Large intestine (tissue), 12 donors: ENCODE results near the gene SLC10A3. TPM values are rescaled to one million over a fixed set of nuclear protein-coding genes. Genes with fewer than 3 reads are reported as not detected.

ENCODE experiments used
- DNase-seq, 2 donors: peaks; one replicate each; pipeline versions ENCODE4 v3.0.0 to v3.0.0-alpha.2; 2013
- H3K27ac ChIP-seq: one replicate; pipeline ENCODE4 v1.5.1; 2013; ENCODE audit warnings: low read length
- H3K27me3 ChIP-seq: 2 replicates; pipeline ENCODE4 v1.6.1; 2013; ENCODE audit warnings: low read length; ENCODE audit not compliant: control insufficient read depth, insufficient read depth
- H3K36me3 ChIP-seq: 2 replicates; pipeline ENCODE4 v1.6.1; 2013; ENCODE audit warnings: low read length; ENCODE audit not compliant: control insufficient read depth, insufficient read depth
- H3K4me1 ChIP-seq: one replicate; pipeline ENCODE4 v1.6.1; 2013; ENCODE audit warnings: low read length; ENCODE audit not compliant: control insufficient read depth, insufficient read depth
- H3K4me3 ChIP-seq: one replicate; pipeline ENCODE4 v1.5.1; 2013; ENCODE audit warnings: low read length
- H3K9me3 ChIP-seq: one replicate; pipeline ENCODE4 v1.6.1; 2013; ENCODE audit warnings: mild to moderate bottlenecking, low read depth, low read length, moderate library complexity; ENCODE audit not compliant: control insufficient read depth
- WGBS: methylation state at CpG from one replicate; pipeline ENCODE4 v1.1.5; 2013; ENCODE audit warnings: low lambda C conversion rate; ENCODE audit not compliant: insufficient coverage; 5-methylcytosine and 5-hydroxymethylcytosine counted together
- long read RNA-seq, 11 donors: transcript quantifications; one replicate each; lab custom pipeline, GENCODE V29; 2026
- polyA plus RNA-seq: library from polyadenylated mRNA; unstranded; fragments of 120-200 nt; gene quantifications from one replicate; pipeline ENCODE4 v1.2.1, GENCODE V29; 2013

The SLC10A3 gene
- polyA plus RNA-seq: 21.1 TPM
- long read RNA-seq, donor 1, partial matches to known transcripts: 0 of 5 reads
- long read RNA-seq, donor 1, other reads (novel, unspliced or antisense): 0 of 5 reads
- long read RNA-seq, donor 2, transcript SLC10A3-201 (2 exons, 2,161 nt): major isoform, 8 of 9 reads
- long read RNA-seq, donor 2, partial matches to known transcripts: 0 of 9 reads
- long read RNA-seq, donor 2, other reads (novel, unspliced or antisense): 0 of 9 reads
- long read RNA-seq, donor 3, transcript SLC10A3-201 (2 exons, 2,161 nt): major isoform, 8 of 10 reads
- long read RNA-seq, donor 3, partial matches to known transcripts: 0 of 10 reads
- long read RNA-seq, donor 3, other reads (novel, unspliced or antisense): 0 of 10 reads
- long read RNA-seq, donor 4: 0 reads
- long read RNA-seq, donor 5, transcript SLC10A3-201 (2 exons, 2,161 nt): major isoform, 5 of 5 reads
- long read RNA-seq, donor 5, partial matches to known transcripts: 0 of 5 reads
- long read RNA-seq, donor 5, other reads (novel, unspliced or antisense): 0 of 5 reads
- long read RNA-seq, donor 6, transcript SLC10A3-201 (2 exons, 2,161 nt): major isoform, 6 of 6 reads
- long read RNA-seq, donor 6, partial matches to known transcripts: 0 of 6 reads
- long read RNA-seq, donor 6, other reads (novel, unspliced or antisense): 0 of 6 reads
- long read RNA-seq, donor 7, partial matches to known transcripts: 0 of 1 reads
- long read RNA-seq, donor 7, other reads (novel, unspliced or antisense): 0 of 1 reads
- long read RNA-seq, donor 8, transcript SLC10A3-201 (2 exons, 2,161 nt): major isoform, 5 of 7 reads
- long read RNA-seq, donor 8, partial matches to known transcripts: 0 of 7 reads
- long read RNA-seq, donor 8, other reads (novel, unspliced or antisense): 0 of 7 reads
- long read RNA-seq, donor 9, partial matches to known transcripts: 0 of 2 reads
- long read RNA-seq, donor 9, other reads (novel, unspliced or antisense): 0 of 2 reads
- long read RNA-seq, donor 10, transcript SLC10A3-201 (2 exons, 2,161 nt): major isoform, 6 of 6 reads
- long read RNA-seq, donor 10, partial matches to known transcripts: 0 of 6 reads
- long read RNA-seq, donor 10, other reads (novel, unspliced or antisense): 0 of 6 reads
- long read RNA-seq, donor 11, transcript SLC10A3-201 (2 exons, 2,161 nt): major isoform, 8 of 8 reads
- long read RNA-seq, donor 11, partial matches to known transcripts: 0 of 8 reads
- long read RNA-seq, donor 11, other reads (novel, unspliced or antisense): 0 of 8 reads

- Histone ChIP-seq H3K9me3 (no peaks in the 10 kb centered on the region), H3K4me3 (peak within 1 kb of the TSS; percentile 83), H3K27ac (peak within 1 kb of the TSS; percentile 99), H3K4me1 (peaks cover 14% of the 10 kb centered on the region), H3K27me3 (no peaks in the 10 kb centered on the region), H3K36me3 (peaks cover 5% of the 10 kb centered on the region)
- peak; percentile 93 for DNase-seq
- no CpG with 5 or more reads among the region's 71 CpGs for WGBS
Observed at GRCh38 chrX:154490414-154491083, at the start of gene SLC10A3. SLC10A3 (minus strand) TSS chrX:154490629; CDS start chrX:154488940, 1,689 bp downstream.

- H3K9me3 ChIP-seq: no peaks in the 10 kb centered on the region
- no CpG with 5 or more reads among the region's 8 CpGs for WGBS
- H3K27me3 ChIP-seq: no peaks in the 10 kb centered on the region
- peaks cover 5% of the 10 kb centered on the region for H3K4me1 ChIP-seq
- H3K27ac ChIP-seq: no peak overlapping the region
- peaks cover 11% of the 10 kb centered on the region for H3K36me3 ChIP-seq
- H3K4me3 ChIP-seq: no peak overlapping the region
- DNase-seq: no peak
Observed at GRCh38 chrX:154539077-154539476, 48.6 kb upstream of the SLC10A3 start.

GRCh38 chrX:154535892-154536291 is 45.5 kb upstream of the SLC10A3 start:
- Histone ChIP-seq H3K27ac (no peak overlapping the region), H3K9me3 (no peaks in the 10 kb centered on the region), H3K36me3 (peaks cover 26% of the 10 kb centered on the region), H3K4me3 (no peak overlapping the region), H3K27me3 (no peaks in the 10 kb centered on the region), H3K4me1 (peaks cover 9% of the 10 kb centered on the region)
- DNase-seq: no peak
- WGBS: no CpG with 5 or more reads among the region's 9 CpGs

- Histone ChIP-seq H3K36me3 (peaks cover 26% of the 10 kb centered on the region), H3K4me3 (no peak overlapping the region), H3K4me1 (peaks cover 9% of the 10 kb centered on the region), H3K27ac (no peak overlapping the region), H3K9me3 (no peaks in the 10 kb centered on the region), H3K27me3 (no peaks in the 10 kb centered on the region)
- DNase-seq: peak; percentile 62 to 80
- no CpG with 5 or more reads among the region's 34 CpGs for WGBS
Observed at GRCh38 chrX:154534526-154535322, 44.3 kb upstream of the SLC10A3 start.

- Histone ChIP-seq H3K9me3 (no peaks in the 10 kb centered on the region), H3K36me3 (peaks cover 26% of the 10 kb centered on the region), H3K27ac (no peak overlapping the region), H3K4me1 (peaks cover 9% of the 10 kb centered on the region), H3K4me3 (no peak overlapping the region), H3K27me3 (no peaks in the 10 kb centered on the region)
- WGBS: no CpG with 5 or more reads among the region's 23 CpGs
- no peak for DNase-seq
Observed at GRCh38 chrX:154532690-154533089, 42.3 kb upstream of the SLC10A3 start.

GRCh38 chrX:154531626-154532025 is 41.2 kb upstream of the SLC10A3 start:
- peaks cover 17% of the 10 kb centered on the region for H3K4me1 ChIP-seq
- WGBS: no CpG with 5 or more reads among the region's 16 CpGs
- DNase-seq: no peak
- no peak overlapping the region for H3K4me3 ChIP-seq
- H3K27ac ChIP-seq: peak overlapping the region; percentile 33
- H3K9me3 ChIP-seq: no peaks in the 10 kb centered on the region
- peaks cover 26% of the 10 kb centered on the region for H3K36me3 ChIP-seq
- no peaks in the 10 kb centered on the region for H3K27me3 ChIP-seq

GRCh38 chrX:154530286-154530685 is 39.9 kb upstream of the SLC10A3 start:
- Histone ChIP-seq H3K9me3 (no peaks in the 10 kb centered on the region), H3K36me3 (peaks cover 22% of the 10 kb centered on the region), H3K4me1 (peaks cover 17% of the 10 kb centered on the region), H3K4me3 (no peak overlapping the region), H3K27ac (no peak overlapping the region), H3K27me3 (no peaks in the 10 kb centered on the region)
- WGBS: no CpG with 5 or more reads among the region's 11 CpGs
- no peak for DNase-seq

- no peak overlapping the region for H3K27ac ChIP-seq
- H3K36me3 ChIP-seq: peaks cover 17% of the 10 kb centered on the region
- no peaks in the 10 kb centered on the region for H3K9me3 ChIP-seq
- H3K4me1 ChIP-seq: peaks cover 13% of the 10 kb centered on the region
- H3K4me3 ChIP-seq: no peak overlapping the region
- DNase-seq: no peak
- WGBS: no CpG with 5 or more reads among the region's 6 CpGs
- H3K27me3 ChIP-seq: no peaks in the 10 kb centered on the region
Observed at GRCh38 chrX:154529206-154529612, 38.8 kb upstream of the SLC10A3 start.
